Activated T-helper 2 cell treated with anti-CD3 and anti-CD28 coated beads, Interferon-gamma antibody, Interleukin-2, Interleukin-4, amounts not matched to agents 10 μg/mL and 5 μg/mL and 100 μg/mL, durations not matched to agents 14 hours and 24 hours and 36 hours (primary cell): ENCODE data around the gene ADD1. TPM values are rescaled to one million over a fixed set of nuclear protein-coding genes. Genes with fewer than 3 reads are reported as not detected.

Source experiments
- DNase-seq: peaks from one replicate; pipeline ENCODE4 v3.0.0; 2021; ENCODE audit warnings: low spot score
- H3K27ac Mint-ChIP-seq: one replicate; pipeline ENCODE4 v1.8.0; 2021; ENCODE audit warnings: mixed read lengths
- H3K27me3 Mint-ChIP-seq: one replicate; pipeline ENCODE4 v1.8.0; 2021; ENCODE audit warnings: low read depth, mixed read lengths
- H3K36me3 Mint-ChIP-seq: one replicate; pipeline ENCODE4 v1.8.0; 2021; ENCODE audit warnings: low read depth, mixed read lengths
- H3K4me1 Mint-ChIP-seq: one replicate; pipeline ENCODE4 v1.8.0; 2021; ENCODE audit warnings: low read depth, mixed read lengths
- H3K4me3 Mint-ChIP-seq: one replicate; pipeline ENCODE4 v1.8.0; 2021; ENCODE audit warnings: low read depth, mild to moderate bottlenecking, moderate library complexity, mixed read lengths
- H3K9me3 Mint-ChIP-seq: one replicate; pipeline ENCODE4 v1.8.0; 2021; ENCODE audit warnings: mixed read lengths
- intact Hi-C: fragments of 100-400 bp; cut with micrococcal nuclease; formaldehyde crosslinking; loops from one replicate; pipeline ENCODE4 v1.15.1; 2023
- total RNA-seq: library from RNA; stranded (reverse); gene quantifications from 2 replicates; pipeline ENCODE4 v1.2.3, GENCODE V29; 2022

Gene ADD1
- total RNA-seq, 1 donor from 2014 or later: 242 TPM

- H3K4me1 Mint-ChIP-seq: peaks cover 43% of the 10 kb centered on the region
- H3K27ac Mint-ChIP-seq: no peak overlapping the region
- no peak for DNase-seq
- intact Hi-C loops: no loop called here
- H3K27me3 Mint-ChIP-seq: no peaks in the 10 kb centered on the region
- no peaks in the 10 kb centered on the region for H3K9me3 Mint-ChIP-seq
- peaks cover 17% of the 10 kb centered on the region for H3K36me3 Mint-ChIP-seq
- H3K4me3 Mint-ChIP-seq: no peak overlapping the region
Observed at GRCh38 chr4:2867758-2868491, 24.3 kb downstream of the ADD1 start.

- no peaks in the 10 kb centered on the region for H3K9me3 Mint-ChIP-seq
- no peaks in the 10 kb centered on the region for H3K27me3 Mint-ChIP-seq
- no peak overlapping the region for H3K4me3 Mint-ChIP-seq
- intact Hi-C loops: no loop called here
- no peak overlapping the region for H3K27ac Mint-ChIP-seq
- no peak for DNase-seq
- H3K36me3 Mint-ChIP-seq: peaks cover 17% of the 10 kb centered on the region
- H3K4me1 Mint-ChIP-seq: peaks cover 38% of the 10 kb centered on the region
Observed at GRCh38 chr4:2868877-2869487, 25.3 kb downstream of the ADD1 start.

- H3K4me3 Mint-ChIP-seq: no peak overlapping the region
- H3K27me3 Mint-ChIP-seq: no peaks in the 10 kb centered on the region
- intact Hi-C loops: no loop called here
- peaks cover 40% of the 10 kb centered on the region for H3K4me1 Mint-ChIP-seq
- H3K27ac Mint-ChIP-seq: no peak overlapping the region
- no peaks in the 10 kb centered on the region for H3K9me3 Mint-ChIP-seq
- H3K36me3 Mint-ChIP-seq: peaks cover 17% of the 10 kb centered on the region
- DNase-seq: no peak
Observed at GRCh38 chr4:2869659-2870058, 26.0 kb downstream of the ADD1 start.

DNA sequence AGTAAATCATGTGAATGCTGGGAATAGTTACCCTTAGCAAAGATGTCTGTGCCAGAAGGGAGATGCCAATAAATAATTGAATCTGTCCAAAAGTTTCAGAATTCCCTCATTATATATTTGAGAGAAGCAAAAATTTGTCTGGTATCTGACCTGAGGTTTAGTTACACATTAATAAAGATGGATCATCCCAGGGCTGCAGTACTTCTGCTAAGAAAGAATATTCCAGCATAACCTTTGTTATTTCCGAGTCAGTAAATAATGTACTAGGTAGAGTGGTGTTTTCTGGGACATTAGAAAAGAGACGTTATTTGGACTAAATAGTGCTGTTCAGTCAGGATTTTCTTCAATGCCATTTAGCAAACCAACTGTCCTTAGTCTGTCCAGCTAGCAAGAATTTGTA lies 26.4 kb downstream of the ADD1 start:
- Mint-ChIP-seq H3K4me3 (no peak overlapping the region), H3K4me1 (peaks cover 38% of the 10 kb centered on the region), H3K27me3 (no peaks in the 10 kb centered on the region), H3K27ac (no peak overlapping the region), H3K9me3 (no peaks in the 10 kb centered on the region), H3K36me3 (peaks cover 17% of the 10 kb centered on the region)
- intact Hi-C loops: no loop called here
- DNase-seq: no peak

DNA sequence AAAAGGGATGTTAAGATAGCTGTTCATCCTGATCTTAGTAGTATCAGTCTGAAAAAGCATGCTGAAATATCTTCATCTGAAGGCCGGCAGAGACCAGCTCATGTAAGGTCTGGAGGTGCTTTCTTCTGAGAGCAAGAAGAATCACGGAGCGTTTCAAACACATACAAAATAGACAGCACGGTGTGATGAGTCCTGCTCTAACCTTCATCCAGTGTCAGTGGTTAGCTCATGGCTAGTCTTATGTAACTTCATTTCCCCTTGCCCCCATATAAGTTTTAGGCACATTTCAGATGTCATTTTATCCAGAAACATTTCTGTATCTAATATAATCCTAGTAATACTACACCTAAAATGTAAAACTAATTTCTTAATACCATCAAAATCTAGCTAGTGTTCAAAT lies 27.8 kb downstream of the ADD1 start:
- Mint-ChIP-seq H3K27me3 (no peaks in the 10 kb centered on the region), H3K9me3 (no peaks in the 10 kb centered on the region), H3K4me3 (no peak overlapping the region), H3K4me1 (peaks cover 41% of the 10 kb centered on the region), H3K36me3 (peaks cover 28% of the 10 kb centered on the region), H3K27ac (peak overlapping the region; percentile 34)
- no peak for DNase-seq
- intact Hi-C loops: no loop called here

DNA sequence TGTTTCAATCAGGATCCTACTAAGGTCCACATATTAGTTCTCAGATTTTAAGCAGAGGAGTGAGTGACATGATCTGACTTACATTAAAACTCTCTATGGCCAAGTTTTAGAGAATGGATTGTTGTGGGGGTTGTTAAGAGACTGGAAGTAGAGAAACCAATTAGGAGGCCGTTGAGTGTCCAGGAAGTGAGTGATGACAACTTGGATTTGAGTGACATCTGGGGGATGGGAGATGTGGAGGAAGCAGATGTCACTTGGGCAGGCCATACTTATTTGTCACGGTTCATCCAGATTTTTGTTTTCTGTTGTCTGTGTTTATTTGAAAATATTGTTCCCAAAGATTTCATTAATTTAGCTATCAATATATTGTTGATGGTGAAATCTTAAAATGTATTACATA lies 28.3 kb downstream of the ADD1 start:
- DNase-seq: no peak
- no peak overlapping the region for H3K4me3 Mint-ChIP-seq

GRCh38 chr4:2873329-2873728 lies 29.7 kb downstream of the ADD1 start:
- no peaks in the 10 kb centered on the region for H3K27me3 Mint-ChIP-seq

More for the DNA sequence above, 28.3 kb downstream of the ADD1 start:
- Mint-ChIP-seq H3K4me1 (peaks cover 38% of the 10 kb centered on the region), H3K27ac (peak overlapping the region; percentile 34), H3K36me3 (peaks cover 29% of the 10 kb centered on the region), H3K27me3 (no peaks in the 10 kb centered on the region), H3K9me3 (no peaks in the 10 kb centered on the region)
- intact Hi-C loops: no loop called here

GRCh38 chr4:2874861-2875260 lies 31.2 kb downstream of the ADD1 start:
- no peak overlapping the region for H3K27ac Mint-ChIP-seq
- H3K36me3 Mint-ChIP-seq: peaks cover 49% of the 10 kb centered on the region
- H3K9me3 Mint-ChIP-seq: no peaks in the 10 kb centered on the region
- no peak for DNase-seq
- no peak overlapping the region for H3K4me3 Mint-ChIP-seq
- H3K27me3 Mint-ChIP-seq: no peaks in the 10 kb centered on the region
- H3K4me1 Mint-ChIP-seq: peaks cover 38% of the 10 kb centered on the region
- intact Hi-C loops: no loop called here

More at GRCh38 chr4:2873329-2873728, 29.7 kb downstream of the ADD1 start:
- H3K4me3 Mint-ChIP-seq: no peak overlapping the region
- H3K27ac Mint-ChIP-seq: no peak overlapping the region
- no peak for DNase-seq
- H3K36me3 Mint-ChIP-seq: peaks cover 42% of the 10 kb centered on the region
- intact Hi-C loops: no loop called here
- H3K4me1 Mint-ChIP-seq: peaks cover 38% of the 10 kb centered on the region
- H3K9me3 Mint-ChIP-seq: no peaks in the 10 kb centered on the region

- Mint-ChIP-seq H3K4me1 (peaks cover 32% of the 10 kb centered on the region), H3K27ac (peak overlapping the region; percentile 35), H3K4me3 (no peak overlapping the region), H3K27me3 (no peaks in the 10 kb centered on the region), H3K9me3 (no peaks in the 10 kb centered on the region), H3K36me3 (peaks cover 46% of the 10 kb centered on the region)
- intact Hi-C loops: no loop called here
- DNase-seq: no peak
Observed at GRCh38 chr4:2875556-2875955, 31.9 kb downstream of the ADD1 start.

DNA sequence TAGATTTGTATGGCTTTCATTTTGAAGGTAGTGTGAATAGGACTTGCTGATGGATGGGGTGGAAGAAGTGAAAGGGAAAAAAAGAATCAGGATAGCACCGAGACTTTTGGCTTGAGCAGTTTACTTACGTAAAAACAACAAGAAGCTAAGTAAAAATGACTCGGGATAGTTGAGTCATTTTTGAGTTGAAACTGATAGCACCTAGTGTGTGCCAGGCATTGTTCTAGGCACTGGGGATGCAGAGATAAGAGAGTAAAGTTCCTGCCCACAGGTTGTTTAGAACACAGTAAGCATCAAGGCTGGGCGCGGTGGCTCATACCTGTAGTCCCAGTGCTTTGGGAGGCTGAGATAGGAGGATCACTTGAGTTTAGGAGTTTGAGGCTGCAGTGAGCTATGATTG lies 34.7 kb downstream of the ADD1 start:
- Mint-ChIP-seq H3K27ac (peak overlapping the region; percentile 68), H3K27me3 (no peaks in the 10 kb centered on the region), H3K36me3 (peaks cover 48% of the 10 kb centered on the region), H3K9me3 (no peaks in the 10 kb centered on the region), H3K4me1 (peaks cover 21% of the 10 kb centered on the region), H3K4me3 (no peak overlapping the region)
- intact Hi-C loops: no loop called here
- no peak for DNase-seq

DNA sequence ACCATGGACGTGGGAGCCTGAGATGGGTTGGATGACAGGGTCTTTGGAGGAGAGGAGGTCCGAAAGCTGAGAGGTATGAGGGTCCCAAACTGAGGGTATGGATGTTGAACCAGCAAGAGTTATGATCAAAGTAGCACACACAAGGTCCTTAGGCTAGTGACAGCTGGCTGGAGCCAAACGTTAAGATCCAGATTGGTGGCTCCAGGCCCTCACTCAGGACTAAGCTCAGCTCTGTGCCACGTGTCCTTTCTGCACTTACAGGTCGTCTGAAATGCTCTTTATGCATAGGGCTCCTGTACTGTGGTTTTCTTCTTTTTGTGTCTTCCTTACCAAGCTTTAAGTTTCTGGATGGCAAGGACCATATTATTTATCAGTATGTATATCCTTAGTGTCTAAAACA lies 35.4 kb downstream of the ADD1 start:
- H3K36me3 Mint-ChIP-seq: peaks cover 55% of the 10 kb centered on the region
- H3K27ac Mint-ChIP-seq: peak overlapping the region; percentile 68
- intact Hi-C loops: no loop called here
- no peaks in the 10 kb centered on the region for H3K9me3 Mint-ChIP-seq
- peaks cover 20% of the 10 kb centered on the region for H3K4me1 Mint-ChIP-seq
- H3K4me3 Mint-ChIP-seq: no peak overlapping the region
- H3K27me3 Mint-ChIP-seq: no peaks in the 10 kb centered on the region
- DNase-seq: no peak

DNA sequence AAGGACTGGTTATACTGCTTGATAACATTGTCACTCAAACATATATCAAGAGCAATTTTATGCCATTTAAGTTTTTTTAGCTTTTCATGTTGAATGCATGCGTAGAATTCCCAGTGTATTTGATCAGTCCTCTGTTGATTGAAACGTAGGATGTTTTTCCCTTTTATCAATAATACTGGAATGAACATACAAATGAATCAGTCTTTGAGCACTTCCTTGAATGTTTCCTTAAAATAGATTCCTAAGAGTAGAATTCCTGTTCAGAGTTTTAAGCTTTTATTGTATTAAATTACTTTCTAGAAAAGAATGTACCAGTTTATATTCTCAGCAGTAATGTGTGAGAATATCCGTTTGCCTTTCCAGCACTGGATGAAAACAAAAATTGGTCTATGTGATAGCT lies 37.8 kb downstream of the ADD1 start:
- DNase-seq: no peak
- peaks cover 66% of the 10 kb centered on the region for H3K36me3 Mint-ChIP-seq
- no peak overlapping the region for H3K27ac Mint-ChIP-seq
- H3K4me3 Mint-ChIP-seq: no peak overlapping the region
- H3K4me1 Mint-ChIP-seq: peaks cover 11% of the 10 kb centered on the region
- intact Hi-C loops: no loop called here
- H3K27me3 Mint-ChIP-seq: no peaks in the 10 kb centered on the region
- H3K9me3 Mint-ChIP-seq: no peaks in the 10 kb centered on the region

- H3K27ac Mint-ChIP-seq: no peak overlapping the region
- no peaks in the 10 kb centered on the region for H3K27me3 Mint-ChIP-seq
- peaks cover 70% of the 10 kb centered on the region for H3K36me3 Mint-ChIP-seq
- intact Hi-C loops: no loop called here
- H3K4me3 Mint-ChIP-seq: no peak overlapping the region
- no peaks in the 10 kb centered on the region for H3K9me3 Mint-ChIP-seq
- no peak for DNase-seq
- H3K4me1 Mint-ChIP-seq: peaks cover 11% of the 10 kb centered on the region
Observed at GRCh38 chr4:2882341-2882740, 38.7 kb downstream of the ADD1 start.
